Adipocyte (in vitro differentiated cells): ENCODE measurements around the gene DNAJC5G.

Experiments
- DNase-seq: peaks from one replicate; pipeline ENCODE4 v3.0.0-alpha.2; 2015; ENCODE audit warnings: low read depth
- H3K27me3 ChIP-seq: replicated peaks from 2 replicates; pipeline ENCODE4 v1.7.0; 2013; ENCODE audit warnings: mild to moderate bottlenecking, low read length, moderate library complexity; ENCODE audit not compliant: control insufficient read depth, insufficient read depth
- H3K36me3 ChIP-seq: 2 replicates; pipeline ENCODE4 v1.7.0; 2013; ENCODE audit warnings: low read length, mild to moderate bottlenecking, moderate library complexity; ENCODE audit not compliant: control insufficient read depth, insufficient read depth, severe bottlenecking
- H3K4me1 ChIP-seq: 2 replicates; pipeline ENCODE4 v1.7.0; 2013; ENCODE audit warnings: mild to moderate bottlenecking, low read length, moderate library complexity; ENCODE audit not compliant: control insufficient read depth, insufficient read depth
- H3K4me3 ChIP-seq: 2 replicates; pipeline ENCODE4 v1.7.0; 2013; ENCODE audit warnings: mild to moderate bottlenecking, low read length, moderate library complexity
- H3K9ac ChIP-seq: 2 replicates; pipeline ENCODE4 v1.7.0; 2013; ENCODE audit warnings: mild to moderate bottlenecking, low read length, moderate library complexity
- H3K9me3 ChIP-seq: 2 replicates; pipeline ENCODE4 v1.7.0; 2013; ENCODE audit warnings: mild to moderate bottlenecking, low read length, moderate library complexity; ENCODE audit not compliant: control insufficient read depth

Gene DNAJC5G

GRCh38 chr2:27275211-27276150, at the start of gene DNAJC5G:
Gene DNAJC5G, plus strand, starts transcription at chr2:27275433. Its CDS starts 1,296 bp downstream, at chr2:27276729.
- DNase-seq: no peak
- Histone ChIP-seq H3K4me1 (no peaks in the 10 kb centered on the region), H3K4me3 (no peak within 1 kb of the TSS), H3K9me3 (no peaks in the 10 kb centered on the region), H3K9ac (no peak within 1 kb of the TSS), H3K36me3 (no peaks in the 10 kb centered on the region), H3K27me3 (peaks cover 38% of the 10 kb centered on the region)

- Histone ChIP-seq H3K9me3 (no peaks in the 10 kb centered on the region), H3K27me3 (no peaks in the 10 kb centered on the region), H3K9ac (no peak overlapping the region), H3K36me3 (peaks cover 91% of the 10 kb centered on the region), H3K4me1 (no peaks in the 10 kb centered on the region), H3K4me3 (no peak overlapping the region)
- no peak for DNase-seq
Observed at GRCh38 chr2:27225526-27225925, 49.7 kb upstream of the DNAJC5G start.

GRCh38 chr2:27227501-27227900, 47.7 kb upstream of the DNAJC5G start:
- Histone ChIP-seq H3K9ac (no peak overlapping the region), H3K9me3 (no peaks in the 10 kb centered on the region), H3K4me3 (no peak overlapping the region), H3K36me3 (peaks cover 93% of the 10 kb centered on the region), H3K4me1 (no peaks in the 10 kb centered on the region), H3K27me3 (no peaks in the 10 kb centered on the region)
- DNase-seq: no peak

GRCh38 chr2:27231921-27232320, 43.3 kb upstream of the DNAJC5G start:
- Histone ChIP-seq H3K27me3 (no peaks in the 10 kb centered on the region), H3K36me3 (peaks cover 93% of the 10 kb centered on the region), H3K4me1 (no peaks in the 10 kb centered on the region), H3K9me3 (no peaks in the 10 kb centered on the region), H3K4me3 (no peak overlapping the region), H3K9ac (no peak overlapping the region)
- DNase-seq: no peak

- H3K9me3 ChIP-seq: no peaks in the 10 kb centered on the region
- DNase-seq: no peak
- no peaks in the 10 kb centered on the region for H3K4me1 ChIP-seq
- H3K4me3 ChIP-seq: no peak overlapping the region
- no peaks in the 10 kb centered on the region for H3K27me3 ChIP-seq
- H3K9ac ChIP-seq: no peak overlapping the region
- H3K36me3 ChIP-seq: peaks cover 93% of the 10 kb centered on the region
Observed at GRCh38 chr2:27233341-27233740, 41.9 kb upstream of the DNAJC5G start.

GRCh38 chr2:27236136-27236535, 39.1 kb upstream of the DNAJC5G start:
- Histone ChIP-seq H3K4me3 (no peak overlapping the region), H3K27me3 (no peaks in the 10 kb centered on the region), H3K36me3 (peaks cover 99% of the 10 kb centered on the region), H3K9me3 (no peaks in the 10 kb centered on the region), H3K4me1 (no peaks in the 10 kb centered on the region), H3K9ac (no peak overlapping the region)
- no peak for DNase-seq

- Histone ChIP-seq H3K4me3 (no peak overlapping the region), H3K9me3 (no peaks in the 10 kb centered on the region), H3K27me3 (no peaks in the 10 kb centered on the region), H3K9ac (no peak overlapping the region), H3K36me3 (peaks cover 99% of the 10 kb centered on the region), H3K4me1 (no peaks in the 10 kb centered on the region)
- DNase-seq: no peak
Observed at GRCh38 chr2:27236626-27237025, 38.6 kb upstream of the DNAJC5G start.

GRCh38 chr2:27237341-27237945, 37.8 kb upstream of the DNAJC5G start:
- Histone ChIP-seq H3K4me3 (no peak overlapping the region), H3K9ac (no peak overlapping the region), H3K4me1 (no peaks in the 10 kb centered on the region), H3K9me3 (no peaks in the 10 kb centered on the region), H3K36me3 (peaks cover 99% of the 10 kb centered on the region), H3K27me3 (no peaks in the 10 kb centered on the region)
- no peak for DNase-seq

- Histone ChIP-seq H3K4me1 (no peaks in the 10 kb centered on the region), H3K27me3 (no peaks in the 10 kb centered on the region), H3K9ac (no peak overlapping the region), H3K36me3 (peaks cover 99% of the 10 kb centered on the region), H3K9me3 (no peaks in the 10 kb centered on the region), H3K4me3 (no peak overlapping the region)
- no peak for DNase-seq
Observed at GRCh38 chr2:27238976-27239375, 36.3 kb upstream of the DNAJC5G start.

- H3K4me1 ChIP-seq: no peaks in the 10 kb centered on the region
- H3K9me3 ChIP-seq: no peaks in the 10 kb centered on the region
- peaks cover 91% of the 10 kb centered on the region for H3K36me3 ChIP-seq
- H3K4me3 ChIP-seq: no peak overlapping the region
- DNase-seq: no peak
- no peaks in the 10 kb centered on the region for H3K27me3 ChIP-seq
- no peak overlapping the region for H3K9ac ChIP-seq
Observed at GRCh38 chr2:27240406-27240805, 34.8 kb upstream of the DNAJC5G start.

GRCh38 chr2:27241761-27242613, 33.2 kb upstream of the DNAJC5G start:
- no peak overlapping the region for H3K4me3 ChIP-seq
- H3K27me3 ChIP-seq: no peaks in the 10 kb centered on the region
- H3K9me3 ChIP-seq: no peaks in the 10 kb centered on the region
- peaks cover 75% of the 10 kb centered on the region for H3K36me3 ChIP-seq
- no peak for DNase-seq
- H3K4me1 ChIP-seq: no peaks in the 10 kb centered on the region
- H3K9ac ChIP-seq: no peak overlapping the region
